SU-DHL-6 (cell line): ENCODE results near the gene NCCRP1.

ENCODE experiments used
- CTCF ChIP-seq: fragments of 200-600 bp; sonication (generic); IDR thresholded peaks from one replicate; pipeline ENCODE4 v1.5.1; 2017; ENCODE audit warnings: antibody characterized with exemption, mild to moderate bottlenecking, low read length, moderate library complexity; ENCODE audit not compliant: insufficient read depth, poor library complexity, severe bottlenecking
- EZH2phosphoT487 ChIP-seq: fragments of 200-600 bp; sonication (generic), shearing (Covaris generic); conservative IDR thresholded peaks from 2 replicates; pipeline ENCODE4 v1.6.1; 2018; ENCODE audit warnings: mild to moderate bottlenecking, antibody characterized with exemption, low read length, moderate library complexity, mixed read lengths

GRCh38 chr19:39171479-39172465, 25.0 kb upstream of the NCCRP1 start:
- no peak for TF ChIP-seq CTCF
- TF ChIP-seq EZH2phosphoT487: no peak
